Muscle of leg (tissue), 11 donors: ENCODE measurements around the gene CHD6. TPM values are rescaled to one million over a fixed set of nuclear protein-coding genes. Genes with fewer than 3 reads are reported as not detected.
A peak's percentile ranks its signal among the peaks of the same experiment; 100 is the strongest.

Experiments used
- DNase-seq: peaks from one replicate; pipeline ENCODE4 v3.0.0; 2013
- H3K27ac ChIP-seq: one replicate; pipeline ENCODE4 v1.5.1; 2013; ENCODE audit warnings: mild to moderate bottlenecking, low read length, control low read depth
- H3K27me3 ChIP-seq: one replicate; pipeline ENCODE4 v1.6.1; 2013; ENCODE audit warnings: low read length; ENCODE audit not compliant: control insufficient read depth, insufficient read depth
- H3K36me3 ChIP-seq: one replicate; pipeline ENCODE4 v1.6.1; 2013; ENCODE audit warnings: low read length; ENCODE audit not compliant: control insufficient read depth, insufficient read depth
- H3K4me1 ChIP-seq: one replicate; pipeline ENCODE4 v1.6.1; 2013; ENCODE audit warnings: low read length; ENCODE audit not compliant: control insufficient read depth, insufficient read depth
- H3K4me3 ChIP-seq: one replicate; pipeline ENCODE4 v1.5.1; 2013; ENCODE audit warnings: low read length, control low read depth
- H3K9me3 ChIP-seq: replicated peaks from 2 replicates; pipeline ENCODE4 v1.6.1; 2013; ENCODE audit warnings: low read depth, low read length; ENCODE audit not compliant: control insufficient read depth
- WGBS: methylation state at CpG from one replicate; pipeline ENCODE4 v1.1.5; 2013; ENCODE audit warnings: missing lambda C conversion rate; ENCODE audit not compliant: insufficient coverage; 5-methylcytosine and 5-hydroxymethylcytosine counted together
- polyA plus RNA-seq, 8 donors: library from polyadenylated mRNA; unstranded; fragments of 120-200 nt; gene quantifications; one replicate each; pipeline versions ENCODE4 v1.2.1 to v1.2.3, GENCODE V29; 2013; ENCODE audit warnings: inconsistent platforms in 1 of 8, low replicate concordance in 1 of 8; ENCODE audit not compliant: insufficient read length in 8 of 8, insufficient read depth in 1 of 8
- total RNA-seq: library from RNA; stranded (reverse); fragments of 120-200 nt; gene quantifications from one replicate; pipeline ENCODE4 v1.2.4, GENCODE V29; 2013

The CHD6 gene
- total and polyA plus RNA-seq, 9 donors, result 16.2 to 43.9 (median 20.6) TPM

DNA sequence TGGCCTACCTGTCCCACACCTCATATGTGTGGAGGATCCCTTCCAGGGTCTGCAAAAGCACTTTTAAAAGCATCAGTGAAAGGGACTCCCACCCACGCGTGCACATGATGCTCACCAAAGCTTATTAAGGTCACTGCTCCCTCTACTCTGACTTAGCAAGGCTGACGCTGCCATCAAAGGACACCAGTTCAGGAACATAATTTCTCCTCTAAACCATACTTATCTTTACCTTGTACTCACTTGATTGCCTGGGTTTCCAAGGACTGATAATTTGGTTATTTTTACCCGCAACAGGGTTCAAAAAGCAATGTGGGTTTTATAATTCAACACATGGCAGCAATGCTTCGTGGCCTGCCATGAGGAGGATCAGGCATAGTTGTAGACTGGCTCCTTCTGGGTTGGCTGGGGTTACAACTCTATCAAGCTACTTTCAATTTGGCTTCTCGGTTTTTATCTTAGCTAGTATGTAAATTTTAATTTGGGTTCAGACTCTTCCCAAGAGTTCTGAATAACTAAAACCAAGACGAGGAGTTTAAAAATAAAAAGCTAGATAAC, 199.4 kb downstream of the CHD6 start:
- 79% methylated on average over 3 of the region's 7 CpGs for WGBS
- Histone ChIP-seq H3K27me3 (no peaks in the 10 kb centered on the region), H3K27ac (no peak overlapping the region), H3K4me3 (no peak overlapping the region), H3K36me3 (peaks cover 76% of the 10 kb centered on the region), H3K9me3 (no peaks in the 10 kb centered on the region), H3K4me1 (no peaks in the 10 kb centered on the region)
- no peak for DNase-seq

DNA sequence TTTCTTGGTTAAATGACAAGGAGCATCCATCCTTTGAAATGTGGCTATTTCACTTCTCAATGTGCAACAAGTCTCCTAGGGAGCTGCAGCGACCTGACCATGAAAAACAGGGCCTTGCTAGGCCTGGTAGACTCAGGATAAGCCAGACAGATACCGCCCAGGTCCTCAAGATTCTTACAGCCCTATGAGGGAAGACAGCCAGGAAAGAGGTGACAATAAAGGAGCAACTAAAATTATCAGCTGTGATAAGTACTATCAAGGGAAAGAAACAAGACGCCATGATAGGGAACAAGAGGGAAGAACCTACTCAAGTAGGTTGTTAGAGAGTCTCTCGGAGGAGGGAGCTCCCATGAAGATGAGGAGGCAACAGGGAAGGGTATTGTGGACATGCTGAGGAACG, 200.1 kb downstream of the CHD6 start:
- no peaks in the 10 kb centered on the region for H3K9me3 ChIP-seq
- DNase-seq, result no peak
- H3K4me1 ChIP-seq, result no peaks in the 10 kb centered on the region
- H3K27ac ChIP-seq, result no peak overlapping the region
- 82% methylated on average over 4 of the region's 5 CpGs for WGBS
- H3K4me3 ChIP-seq, result no peak overlapping the region
- no peaks in the 10 kb centered on the region for H3K27me3 ChIP-seq
- H3K36me3 ChIP-seq, result peaks cover 78% of the 10 kb centered on the region

DNA sequence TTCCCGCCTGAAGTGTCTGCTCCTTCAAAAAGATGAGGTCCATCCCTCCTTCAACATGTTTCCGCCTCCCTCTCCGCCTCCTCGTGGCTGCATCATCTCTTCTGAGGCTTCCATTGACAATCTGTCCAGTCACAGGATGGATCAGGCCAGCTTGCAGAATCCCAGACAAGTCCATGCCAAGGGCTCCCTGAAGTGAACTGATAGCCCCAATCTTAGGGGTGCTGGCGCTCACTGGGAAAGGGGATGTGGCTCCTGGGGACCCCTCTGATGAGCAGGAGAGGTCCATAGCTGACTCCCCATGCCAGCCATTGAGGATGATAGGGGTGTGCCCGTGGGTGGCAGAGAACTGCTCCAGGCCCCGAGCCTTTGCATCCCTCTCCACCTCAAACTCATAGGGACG, 203.0 kb downstream of the CHD6 start:
- DNase-seq, result no peak
- Histone ChIP-seq H3K4me3 (no peak overlapping the region), H3K4me1 (peaks cover 17% of the 10 kb centered on the region), H3K36me3 (peaks cover 79% of the 10 kb centered on the region), H3K27ac (no peak overlapping the region), H3K9me3 (no peaks in the 10 kb centered on the region), H3K27me3 (no peaks in the 10 kb centered on the region)
- WGBS, result 94% methylated on average over 7 of the region's 8 CpGs

DNA sequence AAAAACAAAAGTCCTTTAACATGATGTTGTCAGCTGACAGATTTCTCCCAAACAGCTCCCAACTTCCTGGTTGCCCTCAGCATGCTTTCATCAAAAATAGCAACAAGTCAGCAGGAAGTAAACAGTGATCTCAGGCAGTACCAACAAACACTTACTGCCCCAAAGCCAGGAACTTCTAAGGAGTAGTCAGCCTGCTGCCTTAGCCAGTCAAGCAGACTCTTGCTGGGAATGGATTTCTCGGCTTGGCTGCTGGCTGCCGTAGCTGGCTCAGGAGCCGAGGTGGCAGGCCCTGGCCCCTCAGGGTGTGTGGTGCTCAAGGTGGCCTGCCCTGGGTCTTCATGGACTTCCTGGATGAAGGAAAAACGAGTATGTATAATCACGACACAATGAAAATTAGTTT, 205.0 kb downstream of the CHD6 start:
- Histone ChIP-seq H3K9me3 (no peaks in the 10 kb centered on the region), H3K4me1 (peaks cover 33% of the 10 kb centered on the region), H3K27me3 (no peaks in the 10 kb centered on the region), H3K36me3 (peaks cover 82% of the 10 kb centered on the region), H3K27ac (no peak overlapping the region), H3K4me3 (no peak overlapping the region)
- 83% methylated on average over 3 of the region's 5 CpGs for WGBS
- no peak for DNase-seq

DNA sequence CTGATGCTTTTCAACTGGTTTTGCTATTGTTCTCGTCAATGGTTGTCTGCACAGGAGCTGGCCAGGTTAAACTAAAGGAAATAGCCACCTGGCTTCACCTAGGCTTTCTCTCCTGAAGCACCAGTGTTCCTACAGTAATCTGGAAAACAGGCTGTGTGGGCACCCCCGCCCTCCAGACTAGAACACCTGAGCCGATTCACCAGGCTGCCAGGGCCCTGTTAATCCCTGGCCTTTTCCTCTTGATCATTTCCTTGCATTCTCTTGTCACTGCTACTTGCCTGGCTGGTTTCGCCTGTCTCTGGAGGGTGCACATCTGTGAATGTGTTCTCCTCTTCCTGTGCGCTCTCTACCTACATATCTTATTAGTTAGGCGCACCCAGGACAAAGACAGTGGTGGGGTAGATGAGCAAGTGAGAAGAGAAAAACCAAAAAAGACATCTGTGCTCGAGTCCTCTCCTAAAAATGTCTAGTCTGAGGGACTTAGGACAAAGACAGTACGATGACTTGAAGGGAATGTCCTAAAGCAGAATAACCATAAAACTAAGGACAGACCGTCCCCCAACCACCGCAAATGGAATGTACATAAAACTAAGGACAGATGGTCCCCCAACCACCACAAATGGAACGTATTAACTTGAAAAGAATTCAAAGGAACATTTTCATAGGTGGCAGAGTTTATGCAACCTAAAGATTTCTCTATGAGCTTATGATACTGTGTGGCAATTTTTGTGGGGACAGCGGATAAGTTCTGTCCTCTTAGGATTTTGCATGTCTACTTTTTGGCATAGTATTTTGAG, 205.7 kb downstream of the CHD6 start:
- Histone ChIP-seq H3K9me3 (no peaks in the 10 kb centered on the region), H3K4me3 (no peak overlapping the region), H3K4me1 (peaks cover 37% of the 10 kb centered on the region), H3K27ac (peak overlapping the region; percentile 66), H3K27me3 (no peaks in the 10 kb centered on the region), H3K36me3 (peaks cover 78% of the 10 kb centered on the region)
- no peak for DNase-seq
- 76% methylated on average over 5 of the region's 12 CpGs for WGBS

DNA sequence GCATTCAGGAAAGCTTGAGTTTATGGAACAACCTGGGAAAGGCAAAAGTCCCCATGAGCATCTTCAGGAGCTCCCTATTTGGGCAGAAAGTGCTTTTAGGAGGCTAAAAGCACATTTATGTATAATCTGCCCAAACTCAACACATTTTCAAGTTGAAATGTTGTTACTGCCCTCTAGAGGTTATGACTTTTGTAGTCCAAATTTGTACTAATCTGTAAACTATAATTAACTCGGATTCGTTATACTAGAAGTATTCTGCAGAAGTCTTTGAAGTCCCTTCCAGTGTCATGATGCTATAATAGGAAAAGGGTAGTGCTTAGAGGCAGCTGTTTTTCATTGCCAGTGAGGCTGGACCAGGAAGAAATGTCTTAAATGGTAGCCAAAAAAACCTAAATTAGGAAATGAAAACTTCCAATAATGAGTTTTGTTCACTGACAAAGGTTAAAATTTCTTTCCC, 206.8 kb downstream of the CHD6 start:
- Histone ChIP-seq H3K27ac (peak overlapping the region; percentile 66), H3K4me1 (peaks cover 48% of the 10 kb centered on the region), H3K9me3 (no peaks in the 10 kb centered on the region), H3K4me3 (no peak overlapping the region), H3K27me3 (no peaks in the 10 kb centered on the region), H3K36me3 (peaks cover 79% of the 10 kb centered on the region)
- no CpG with 5 or more reads among the region's 2 CpGs for WGBS
- peak; percentile 83 for DNase-seq

DNA sequence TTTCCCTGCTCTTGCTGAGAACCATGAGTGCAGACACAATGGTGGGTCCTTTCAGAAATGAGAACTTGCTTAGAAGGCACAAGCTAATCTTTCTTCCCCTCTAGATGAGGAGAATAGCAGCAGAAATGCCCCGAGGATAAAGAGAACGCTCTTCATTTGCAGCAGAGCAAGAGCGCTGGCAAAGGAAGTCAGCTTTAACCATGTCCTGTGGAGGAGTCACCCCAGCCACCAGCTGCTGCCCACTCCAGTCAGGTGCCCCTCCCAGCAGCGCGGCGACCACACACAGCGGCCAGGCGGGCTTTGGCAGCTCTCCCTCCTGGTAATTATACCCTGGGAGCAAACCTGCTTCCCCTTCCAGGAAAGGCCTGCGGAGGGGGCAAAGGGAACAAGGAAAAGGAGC, 209.2 kb downstream of the CHD6 start:
- no peaks in the 10 kb centered on the region for H3K9me3 ChIP-seq
- peak; percentile 70 for DNase-seq
- H3K27me3 ChIP-seq, result no peaks in the 10 kb centered on the region
- H3K4me3 ChIP-seq, result no peak overlapping the region
- peaks cover 74% of the 10 kb centered on the region for H3K36me3 ChIP-seq
- H3K4me1 ChIP-seq, result peaks cover 56% of the 10 kb centered on the region
- WGBS, result 58% methylated on average over 2 of the region's 9 CpGs
- H3K27ac ChIP-seq, result peak overlapping the region; percentile 62

DNA sequence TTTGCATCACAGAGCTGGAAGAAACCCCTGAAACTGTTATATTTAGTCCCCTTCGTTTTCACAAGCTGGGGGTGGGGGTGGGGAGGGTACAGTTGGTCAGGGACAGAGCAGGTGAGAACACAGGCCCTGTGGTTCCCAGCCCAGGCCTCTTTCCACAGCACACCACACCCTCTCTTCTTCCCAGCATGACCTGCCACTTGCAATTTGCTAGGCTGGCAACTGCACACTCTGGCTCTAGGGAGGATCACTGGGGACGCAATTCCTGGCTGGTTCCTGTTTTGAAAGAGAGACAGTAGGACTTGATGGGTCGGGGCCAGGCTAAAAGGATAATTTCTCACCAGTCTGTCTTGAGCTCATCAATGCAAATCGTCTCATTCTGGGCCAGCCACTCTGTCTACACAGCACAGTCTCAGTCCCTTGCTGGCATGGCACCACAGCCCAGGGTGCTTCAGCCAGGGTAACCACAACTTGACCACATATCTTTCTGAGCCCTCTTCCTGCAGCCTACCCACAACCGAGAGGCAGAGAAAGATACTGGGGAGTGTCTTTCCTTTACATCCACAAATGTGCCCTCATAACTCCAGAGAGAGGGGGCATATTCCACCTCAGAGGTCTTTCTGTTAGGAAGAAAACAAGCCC, 209.9 kb downstream of the CHD6 start:
- H3K4me3 ChIP-seq, result no peak overlapping the region
- no peaks in the 10 kb centered on the region for H3K9me3 ChIP-seq
- peaks cover 56% of the 10 kb centered on the region for H3K4me1 ChIP-seq
- 72% methylated on average over 3 of the region's 5 CpGs for WGBS
- H3K27ac ChIP-seq, result peak overlapping the region; percentile 62
- peaks cover 71% of the 10 kb centered on the region for H3K36me3 ChIP-seq
- DNase-seq, result no peak
- H3K27me3 ChIP-seq, result no peaks in the 10 kb centered on the region

DNA sequence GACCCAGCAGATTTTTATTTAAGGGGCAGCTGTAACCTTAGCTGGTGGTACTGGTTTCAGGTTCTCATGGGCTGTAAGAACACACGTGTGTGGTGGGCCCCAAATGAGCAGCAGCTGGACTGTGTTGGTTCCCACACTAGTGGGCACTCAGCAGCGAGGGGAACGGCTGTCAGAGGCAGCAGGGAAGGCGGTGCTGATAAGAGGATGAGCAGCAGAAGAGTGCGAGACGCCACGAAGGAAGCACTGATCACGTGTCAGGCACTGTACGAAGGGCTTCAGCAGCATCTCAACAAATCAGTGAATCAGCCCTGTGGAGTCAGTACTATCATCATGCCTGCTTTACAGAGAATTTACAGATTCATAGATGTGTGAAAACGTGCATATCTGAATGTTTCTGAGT, 210.6 kb downstream of the CHD6 start:
- WGBS, result 67% methylated on average over 9 of the region's 10 CpGs
- H3K27me3 ChIP-seq, result no peaks in the 10 kb centered on the region
- H3K36me3 ChIP-seq, result peaks cover 64% of the 10 kb centered on the region
- H3K27ac ChIP-seq, result no peak overlapping the region
- DNase-seq, result no peak
- H3K4me1 ChIP-seq, result peaks cover 56% of the 10 kb centered on the region
- H3K4me3 ChIP-seq, result no peak overlapping the region
- H3K9me3 ChIP-seq, result no peaks in the 10 kb centered on the region

DNA sequence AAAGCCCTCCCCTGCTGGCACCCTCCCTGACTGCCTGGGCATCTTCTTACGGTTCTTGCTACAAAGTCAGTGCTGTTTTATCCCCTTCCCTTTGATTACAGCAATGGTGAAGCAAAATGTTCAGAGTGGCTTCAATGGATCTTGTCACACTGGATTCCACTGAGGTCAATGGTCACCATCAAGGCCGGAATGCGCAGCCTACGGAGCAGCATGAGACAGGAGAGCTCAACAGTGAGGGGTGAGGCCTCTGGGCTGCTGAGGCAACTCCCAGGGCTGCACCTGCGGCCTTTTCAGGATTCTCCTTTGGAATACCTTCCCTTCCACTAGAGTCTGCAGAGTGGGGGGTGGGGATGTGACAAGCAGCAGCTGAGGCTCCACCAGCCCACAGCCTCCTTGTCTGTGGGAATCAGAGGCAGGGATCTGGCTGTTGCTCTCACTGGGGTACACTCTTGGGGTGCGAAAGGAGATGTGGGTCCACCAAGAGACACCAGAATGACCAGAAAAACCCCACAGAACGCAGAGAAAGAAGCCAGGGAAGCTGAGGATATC, 211.2 kb downstream of the CHD6 start:
- Histone ChIP-seq H3K36me3 (peaks cover 57% of the 10 kb centered on the region), H3K27ac (no peak overlapping the region), H3K9me3 (no peaks in the 10 kb centered on the region), H3K4me3 (no peak overlapping the region), H3K4me1 (peaks cover 53% of the 10 kb centered on the region), H3K27me3 (no peaks in the 10 kb centered on the region)
- DNase-seq, result no peak
- 93% methylated on average over 5 of the region's 7 CpGs for WGBS
